ENCODE data around the gene CNR2. TPM values are rescaled to one million over a fixed set of nuclear protein-coding genes. Genes with fewer than 3 reads are reported as not detected.

Gene CNR2
- total RNA-seq (2022; extraction: Qiagen RNA extraction; ENCODE audit: low read depth), result not detected in 5 replicates

GRCh38 chr1:23913212-23913880, at the start of gene CNR2:
Gene CNR2, minus strand, starts transcription at chr1:23913362. Its CDS starts 37,745 bp downstream, at chr1:23875617.

GRCh38 chr1:23959461-23960290, 46.5 kb upstream of the CNR2 start, which contains the start of gene PNRC2:
Gene PNRC2, plus strand, starts transcription at chr1:23959828. Its CDS starts 1,630 bp downstream, at chr1:23961458.

GRCh38 chr1:23867895-23868556, 45.1 kb downstream of the CNR2 start, which contains the start of gene FUCA1:
Gene FUCA1, minus strand, starts transcription at chr1:23868290. Its CDS starts 4 bp downstream, at chr1:23868286.

GRCh38 chr1:23825076-23825761, 87.9 kb downstream of the CNR2 start, which contains the start of gene HMGCL:
Gene HMGCL, minus strand, starts transcription at chr1:23825429. Its CDS starts 14 bp downstream, at chr1:23825415.

Other genes starting within 250 kb of the CNR2 start
- gene RPL11, start 221.6 kb downstream of the CNR2 start, total RNA-seq (2022; extraction: Qiagen RNA extraction; ENCODE audit: low read depth), result 1,243 to 1,564 TPM (median 1,402 TPM) in 5 replicates
- gene ELOA, start 169.9 kb downstream of the CNR2 start, total RNA-seq (2022; extraction: Qiagen RNA extraction; ENCODE audit: low read depth), result 25.9 to 33.4 TPM (median 27.1 TPM) in 5 replicates
- 29.5 to 40.2 TPM (median 36.9 TPM) in 5 replicates for gene PITHD1, start 134.9 kb downstream of the CNR2 start, total RNA-seq (2022; extraction: Qiagen RNA extraction; ENCODE audit: low read depth)
- gene LYPLA2, start 122.2 kb downstream of the CNR2 start, total RNA-seq (2022; extraction: Qiagen RNA extraction; ENCODE audit: low read depth), result 58.0 to 63.2 TPM (median 62.5 TPM) in 5 replicates
- 66.9 to 78.9 TPM (median 74.3 TPM) in 5 replicates for gene GALE, start 112.6 kb downstream of the CNR2 start, total RNA-seq (2022; extraction: Qiagen RNA extraction; ENCODE audit: low read depth)
- gene HMGCL, start 87.9 kb downstream of the CNR2 start, total RNA-seq (2022; extraction: Qiagen RNA extraction; ENCODE audit: low read depth), result 12.8 to 14.6 TPM (median 12.9 TPM) in 5 replicates
- 8.5 to 10.5 TPM (median 9.6 TPM) in 5 replicates for gene FUCA1, start 45.1 kb downstream of the CNR2 start, total RNA-seq (2022; extraction: Qiagen RNA extraction; ENCODE audit: low read depth)
- gene PNRC2, start 46.5 kb upstream of the CNR2 start, total RNA-seq (2022; extraction: Qiagen RNA extraction; ENCODE audit: low read depth), result 26.3 to 37.8 TPM (median 29.2 TPM) in 5 replicates
- 79.8 to 90.0 TPM (median 81.8 TPM) in 5 replicates for gene SRSF10, start 67.0 kb upstream of the CNR2 start, total RNA-seq (2022; extraction: Qiagen RNA extraction; ENCODE audit: low read depth)
- 5.5 to 7.5 TPM (median 6.2 TPM) in 5 replicates for gene MYOM3, start 198.8 kb upstream of the CNR2 start, total RNA-seq (2022; extraction: Qiagen RNA extraction; ENCODE audit: low read depth)
- 3.5 to 4.9 TPM (median 4.1 TPM) in 5 replicates for gene IL22RA1, start 229.8 kb upstream of the CNR2 start, total RNA-seq (2022; extraction: Qiagen RNA extraction; ENCODE audit: low read depth)